Measurements from ENCODE around the gene ATXN1L.

DNA sequence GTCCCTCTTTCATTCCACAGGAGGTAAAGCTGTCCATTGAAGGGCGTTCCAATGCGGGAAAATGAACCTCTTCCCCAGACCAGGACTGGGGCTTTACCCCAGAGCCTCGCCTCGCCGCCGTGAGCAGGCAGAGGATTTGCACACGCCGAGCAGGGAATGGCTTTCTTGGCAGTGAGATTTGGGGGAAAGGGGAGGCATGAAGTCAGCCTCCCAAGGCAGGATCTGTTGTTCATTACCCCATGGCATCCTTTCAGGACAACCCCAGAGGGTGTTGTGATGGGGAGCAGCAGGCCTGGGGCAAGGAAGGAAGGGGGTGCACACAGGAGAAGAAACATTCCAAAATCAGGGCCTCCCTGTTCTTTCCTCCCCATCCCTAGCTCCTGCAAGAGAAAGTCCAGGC, 6.0 kb downstream of the ATXN1L start:
- TF ChIP-seq YY1 (IDR thresholded peaks at IDR 0.05; ENCODE audit: insufficient read depth, insufficient read length) (no peak), SUZ12 (IDR thresholded peaks at IDR 0.05; ENCODE audit: extremely low read depth, insufficient read depth, insufficient read length) (no peak)
